Measurements from ENCODE around the gene PCDH9.

PCDH9 gene

DNA sequence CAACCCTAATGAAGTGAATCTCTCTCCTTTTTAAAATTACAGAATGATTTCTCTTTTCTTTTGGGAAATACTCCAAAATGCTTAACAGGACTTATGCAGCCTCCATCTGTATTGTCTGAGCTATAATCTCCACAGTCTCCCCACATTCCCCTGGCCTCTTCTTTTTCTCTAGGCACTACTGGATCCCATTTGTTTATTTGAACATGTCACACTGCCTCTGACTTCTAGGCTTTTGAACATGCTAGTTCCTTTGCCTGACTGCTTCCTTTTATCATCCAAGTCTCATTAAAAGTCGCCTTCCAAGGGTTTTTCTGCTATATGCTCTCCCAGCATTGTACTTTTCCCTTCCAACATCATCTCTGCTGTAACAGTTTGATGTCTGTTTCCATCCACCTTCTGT, 548.7 kb downstream of the PCDH9 start:
- no peaks in the 10 kb centered on the region for H3K27me3 Mint-ChIP-seq
- no peaks in the 10 kb centered on the region for H3K36me3 Mint-ChIP-seq (ENCODE audit: low read depth)
- H3K4me3 Mint-ChIP-seq = no peak overlapping the region
- no peaks in the 10 kb centered on the region for H3K4me1 Mint-ChIP-seq (ENCODE audit: low read depth)
- intact Hi-C loops (cut with micrococcal nuclease) = no loop called here
- H3K9me3 Mint-ChIP-seq = peaks cover 20% of the 10 kb centered on the region
- no peak overlapping the region for H3K27ac Mint-ChIP-seq

DNA sequence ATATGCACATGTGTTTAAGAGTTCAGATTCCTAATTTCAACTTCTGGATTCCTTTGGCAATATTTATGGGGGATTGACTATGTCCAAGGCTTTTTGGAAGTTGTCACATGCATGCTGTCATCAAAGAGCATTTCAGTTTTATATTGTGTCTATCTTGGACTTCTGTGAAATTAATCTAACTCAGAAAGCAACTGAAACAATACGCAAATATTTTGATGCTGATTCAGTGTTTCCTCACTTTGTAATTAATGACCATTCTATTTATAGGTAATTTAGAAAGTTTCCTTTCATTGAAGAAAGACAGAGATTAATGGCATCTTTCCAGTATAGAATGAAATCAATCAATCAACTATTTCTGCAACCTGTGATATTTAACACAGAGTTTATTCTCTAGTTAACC, 550.1 kb downstream of the PCDH9 start:
- intact Hi-C loops (cut with micrococcal nuclease) = no loop called here
- Mint-ChIP-seq H3K27me3 (no peaks in the 10 kb centered on the region), H3K9me3 (peaks cover 10% of the 10 kb centered on the region), H3K27ac (no peak overlapping the region), H3K4me1 (ENCODE audit: low read depth) (no peaks in the 10 kb centered on the region), H3K4me3 (no peak overlapping the region), H3K36me3 (ENCODE audit: low read depth) (no peaks in the 10 kb centered on the region)

DNA sequence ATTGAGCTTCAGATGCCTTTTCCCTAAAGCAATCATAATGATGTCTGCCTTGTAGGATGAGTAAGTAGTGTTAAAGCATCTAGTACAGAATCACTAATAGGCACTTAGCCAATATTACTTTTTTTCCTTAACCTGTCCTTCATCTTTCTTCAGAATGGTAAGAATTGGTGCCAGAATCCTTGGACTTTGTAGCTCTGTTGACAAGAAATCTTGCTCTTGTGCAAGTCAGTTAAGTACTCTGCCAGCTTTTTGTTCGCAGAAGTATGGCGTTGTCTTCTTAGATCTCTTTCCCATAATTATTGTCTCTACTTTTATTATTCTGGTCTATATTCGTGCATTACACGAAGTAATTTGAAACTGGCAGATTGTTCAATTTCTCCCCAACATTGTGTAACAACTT, 554.5 kb downstream of the PCDH9 start:
- no peaks in the 10 kb centered on the region for H3K4me1 Mint-ChIP-seq (ENCODE audit: low read depth)
- no peaks in the 10 kb centered on the region for H3K27me3 Mint-ChIP-seq
- intact Hi-C loops (cut with micrococcal nuclease) = no loop called here
- no peak overlapping the region for H3K27ac Mint-ChIP-seq
- H3K4me3 Mint-ChIP-seq = no peak overlapping the region
- H3K9me3 Mint-ChIP-seq = peaks cover 24% of the 10 kb centered on the region
- H3K36me3 Mint-ChIP-seq (ENCODE audit: low read depth) = no peaks in the 10 kb centered on the region

DNA sequence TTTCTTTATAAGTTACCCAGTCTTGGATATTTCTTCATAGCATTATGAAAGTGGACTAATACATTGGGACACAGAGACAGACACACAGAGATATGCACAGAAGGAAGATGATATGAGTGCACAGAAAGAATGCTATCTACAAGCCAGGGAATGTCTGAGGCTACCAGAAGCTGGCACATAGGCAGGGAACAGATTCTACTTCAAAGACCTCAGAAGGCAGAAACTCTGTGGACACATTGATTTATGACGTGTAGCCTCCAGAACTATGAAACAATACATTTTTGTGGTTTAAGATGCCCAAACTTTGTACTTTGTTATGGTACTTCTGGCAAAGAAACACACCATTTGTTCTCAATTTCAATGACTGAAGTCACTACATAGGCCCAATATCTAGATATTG, 556.7 kb downstream of the PCDH9 start:
- Mint-ChIP-seq H3K27me3 (no peaks in the 10 kb centered on the region), H3K4me1 (ENCODE audit: low read depth) (no peaks in the 10 kb centered on the region), H3K27ac (no peak overlapping the region), H3K4me3 (no peak overlapping the region), H3K36me3 (ENCODE audit: low read depth) (no peaks in the 10 kb centered on the region), H3K9me3 (peaks cover 24% of the 10 kb centered on the region)
- intact Hi-C loops (cut with micrococcal nuclease) = no loop called here

DNA sequence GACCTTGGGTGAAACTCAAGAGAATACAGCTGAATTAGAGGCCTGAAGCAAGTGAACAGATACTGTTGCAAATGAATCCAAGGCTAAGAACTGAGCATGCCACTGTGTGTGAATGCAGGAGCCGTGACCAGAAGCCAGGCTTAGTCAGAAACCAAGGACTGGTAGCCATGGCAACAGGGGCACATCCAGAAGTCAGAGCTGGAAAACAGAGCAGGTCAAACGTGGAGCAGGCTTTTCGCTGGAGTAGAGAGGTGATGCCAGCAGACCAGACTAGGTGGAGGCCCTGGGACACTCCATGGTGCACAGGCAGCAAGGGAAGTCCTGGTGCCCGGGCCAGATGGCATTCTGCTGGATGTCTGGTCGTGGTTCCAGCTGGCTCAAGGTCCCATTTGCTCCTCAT, 564.1 kb downstream of the PCDH9 start:
- no peak overlapping the region for H3K4me3 Mint-ChIP-seq
- H3K4me1 Mint-ChIP-seq (ENCODE audit: low read depth) = no peaks in the 10 kb centered on the region
- intact Hi-C loops (cut with micrococcal nuclease) = no loop called here

DNA sequence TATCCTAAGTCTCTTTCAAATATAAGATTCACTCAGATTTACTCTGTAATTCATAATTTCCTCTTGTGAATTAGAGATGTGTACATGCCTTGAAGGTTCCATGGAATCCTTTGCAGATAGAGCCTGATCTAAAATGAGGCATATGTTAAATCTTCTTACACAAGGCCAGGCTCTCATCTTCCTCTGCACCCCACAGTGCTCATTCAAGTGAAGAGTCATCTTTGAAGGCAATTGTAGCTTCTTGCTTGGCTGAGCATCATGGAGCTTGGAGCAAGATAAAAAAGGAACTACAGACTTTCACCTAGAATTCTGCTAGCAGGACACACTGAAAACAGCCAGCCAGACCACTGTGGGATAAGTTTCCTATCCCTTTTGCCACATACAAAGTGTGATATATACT, 566.4 kb downstream of the PCDH9 start:
- H3K9me3 Mint-ChIP-seq = peaks cover 11% of the 10 kb centered on the region
- intact Hi-C loops (cut with micrococcal nuclease) = no loop called here
- no peaks in the 10 kb centered on the region for H3K36me3 Mint-ChIP-seq (ENCODE audit: low read depth)
- no peaks in the 10 kb centered on the region for H3K4me1 Mint-ChIP-seq (ENCODE audit: low read depth)
- no peak overlapping the region for H3K4me3 Mint-ChIP-seq
- H3K27me3 Mint-ChIP-seq = no peaks in the 10 kb centered on the region
- no peak overlapping the region for H3K27ac Mint-ChIP-seq

More for the DNA sequence above, 564.1 kb downstream of the PCDH9 start:
- Mint-ChIP-seq H3K36me3 (ENCODE audit: low read depth) (no peaks in the 10 kb centered on the region), H3K27me3 (no peaks in the 10 kb centered on the region), H3K9me3 (peaks cover 14% of the 10 kb centered on the region), H3K27ac (no peak overlapping the region)

DNA sequence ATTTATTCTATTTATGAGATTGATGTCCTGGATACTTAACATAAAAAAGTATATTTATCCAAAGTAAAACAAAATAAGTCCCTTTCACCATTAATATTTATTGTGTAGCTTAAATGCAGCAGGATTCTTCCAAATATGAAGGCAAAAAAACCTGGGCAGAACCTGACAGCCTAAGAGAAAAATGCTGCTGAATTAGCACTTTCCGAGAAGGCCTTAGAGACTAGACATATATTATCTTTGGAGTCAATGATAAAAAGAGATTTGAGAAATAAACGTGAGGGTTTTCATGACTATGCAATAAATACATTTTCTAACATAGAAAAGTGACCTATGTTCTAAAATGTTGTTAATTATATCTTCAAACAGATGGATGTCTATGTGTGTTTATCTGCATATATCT, 566.9 kb downstream of the PCDH9 start:
- Mint-ChIP-seq H3K27me3 (no peaks in the 10 kb centered on the region), H3K9me3 (peaks cover 11% of the 10 kb centered on the region), H3K4me1 (ENCODE audit: low read depth) (no peaks in the 10 kb centered on the region), H3K27ac (no peak overlapping the region), H3K4me3 (no peak overlapping the region), H3K36me3 (ENCODE audit: low read depth) (no peaks in the 10 kb centered on the region)
- intact Hi-C loops (cut with micrococcal nuclease) = no loop called here

DNA sequence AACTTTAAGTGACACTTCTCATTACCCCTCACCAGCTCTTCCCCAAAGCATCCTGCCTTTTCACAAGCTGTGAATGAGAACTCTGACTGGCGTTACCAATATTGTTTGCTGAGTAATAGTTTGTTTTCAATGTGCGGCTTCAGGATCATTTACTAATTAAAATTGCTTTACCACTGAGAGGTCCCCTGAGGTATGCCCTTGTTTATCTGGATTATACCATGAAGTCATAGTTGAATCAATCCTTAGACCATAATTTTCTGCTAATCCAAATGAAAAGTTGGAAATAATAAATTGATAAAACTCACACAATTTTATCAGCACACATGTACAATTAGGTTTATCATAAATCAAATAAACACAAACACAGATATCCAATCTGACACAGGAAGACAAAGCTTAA, 568.8 kb downstream of the PCDH9 start:
- Mint-ChIP-seq H3K4me3 (no peak overlapping the region), H3K27ac (no peak overlapping the region), H3K4me1 (ENCODE audit: low read depth) (no peaks in the 10 kb centered on the region), H3K36me3 (ENCODE audit: low read depth) (no peaks in the 10 kb centered on the region), H3K27me3 (no peaks in the 10 kb centered on the region), H3K9me3 (peaks cover 11% of the 10 kb centered on the region)
- intact Hi-C loops (cut with micrococcal nuclease) = no loop called here

DNA sequence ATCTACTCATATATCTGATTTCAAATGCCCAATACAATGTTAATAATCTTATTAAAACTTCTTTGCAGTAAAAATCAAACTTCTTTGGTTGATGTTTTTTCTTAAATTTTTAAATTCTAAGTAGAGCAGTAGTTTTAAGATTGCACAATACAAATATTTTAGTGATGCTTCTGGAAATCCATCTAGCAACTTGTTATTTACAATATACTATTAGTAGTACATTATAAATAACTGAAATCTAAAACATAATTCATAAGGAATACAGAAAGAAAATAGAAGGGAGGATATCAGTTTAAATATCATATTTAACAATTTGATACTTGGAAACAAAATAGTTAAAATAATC, 569.7 kb downstream of the PCDH9 start:
- Mint-ChIP-seq H3K36me3 (ENCODE audit: low read depth) (no peaks in the 10 kb centered on the region), H3K27ac (no peak overlapping the region), H3K4me3 (no peak overlapping the region)

DNA sequence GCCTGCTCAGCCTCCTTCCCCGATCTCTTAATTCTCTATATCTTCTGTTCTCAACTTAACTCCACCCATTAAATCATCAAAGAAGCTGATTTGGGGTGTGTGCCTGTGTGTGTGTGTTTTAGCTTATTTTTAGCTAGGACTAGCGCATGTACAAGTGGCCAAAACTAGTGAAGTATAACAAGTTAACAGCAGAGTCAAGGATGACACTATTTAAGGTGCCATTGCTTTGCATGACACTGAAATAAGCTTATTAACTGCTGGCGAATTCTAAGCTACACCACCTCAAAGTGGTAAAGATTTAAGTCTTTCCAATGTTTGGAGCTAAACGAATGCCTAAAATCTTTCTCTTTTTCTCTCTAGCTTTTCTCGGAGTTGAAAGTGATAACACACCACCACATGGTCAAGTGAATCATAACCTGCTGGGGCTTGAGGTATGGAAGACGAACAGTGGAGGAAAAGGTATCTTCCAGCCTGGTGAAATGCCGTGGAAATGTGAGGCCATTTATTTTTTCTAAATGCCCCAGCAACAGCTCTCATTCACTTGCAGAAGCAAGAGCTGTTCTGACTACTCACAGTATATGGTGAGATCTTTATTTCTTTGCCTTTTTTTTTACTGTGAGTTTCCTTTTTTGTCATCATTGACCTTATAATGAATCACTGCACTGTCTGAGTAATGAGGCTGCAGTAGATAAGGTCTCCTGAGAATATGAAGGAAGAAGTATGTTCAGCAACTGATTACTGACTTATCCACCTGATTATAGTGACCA, 570.3 kb downstream of the PCDH9 start:
- H3K27me3 Mint-ChIP-seq = no peaks in the 10 kb centered on the region
- H3K4me3 Mint-ChIP-seq = no peak overlapping the region
- H3K9me3 Mint-ChIP-seq = peaks cover 6% of the 10 kb centered on the region
- H3K36me3 Mint-ChIP-seq (ENCODE audit: low read depth) = no peaks in the 10 kb centered on the region
- H3K27ac Mint-ChIP-seq = no peak overlapping the region
- intact Hi-C loops (cut with micrococcal nuclease) = no loop called here
- no peaks in the 10 kb centered on the region for H3K4me1 Mint-ChIP-seq (ENCODE audit: low read depth)

More for the DNA sequence above, 569.7 kb downstream of the PCDH9 start:
- no peaks in the 10 kb centered on the region for H3K27me3 Mint-ChIP-seq
- peaks cover 11% of the 10 kb centered on the region for H3K9me3 Mint-ChIP-seq
- no peaks in the 10 kb centered on the region for H3K4me1 Mint-ChIP-seq (ENCODE audit: low read depth)
- intact Hi-C loops (cut with micrococcal nuclease) = no loop called here

DNA sequence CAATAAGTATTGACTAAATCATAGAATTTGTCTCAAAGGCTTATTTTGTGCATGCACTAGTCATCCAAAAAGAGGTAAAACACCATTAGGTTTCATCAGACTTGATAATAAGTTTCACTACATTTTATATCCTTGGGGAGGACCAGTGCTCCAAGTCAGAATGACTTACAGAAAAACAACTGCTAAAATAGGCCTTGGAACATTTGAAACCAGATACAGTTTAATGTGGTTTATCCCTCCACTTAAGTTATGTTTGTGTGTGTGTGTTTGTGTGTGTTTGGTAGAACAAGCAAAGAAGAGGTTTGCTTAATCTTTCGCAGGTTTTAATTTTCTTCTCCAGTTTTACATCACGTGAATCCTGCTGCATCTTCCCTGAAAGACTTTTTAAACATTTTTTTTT, 570.9 kb downstream of the PCDH9 start:
- Mint-ChIP-seq H3K36me3 (ENCODE audit: low read depth) (no peaks in the 10 kb centered on the region), H3K4me3 (no peak overlapping the region), H3K27ac (no peak overlapping the region), H3K4me1 (ENCODE audit: low read depth) (no peaks in the 10 kb centered on the region), H3K27me3 (no peaks in the 10 kb centered on the region), H3K9me3 (no peaks in the 10 kb centered on the region)
- intact Hi-C loops (cut with micrococcal nuclease) = no loop called here

DNA sequence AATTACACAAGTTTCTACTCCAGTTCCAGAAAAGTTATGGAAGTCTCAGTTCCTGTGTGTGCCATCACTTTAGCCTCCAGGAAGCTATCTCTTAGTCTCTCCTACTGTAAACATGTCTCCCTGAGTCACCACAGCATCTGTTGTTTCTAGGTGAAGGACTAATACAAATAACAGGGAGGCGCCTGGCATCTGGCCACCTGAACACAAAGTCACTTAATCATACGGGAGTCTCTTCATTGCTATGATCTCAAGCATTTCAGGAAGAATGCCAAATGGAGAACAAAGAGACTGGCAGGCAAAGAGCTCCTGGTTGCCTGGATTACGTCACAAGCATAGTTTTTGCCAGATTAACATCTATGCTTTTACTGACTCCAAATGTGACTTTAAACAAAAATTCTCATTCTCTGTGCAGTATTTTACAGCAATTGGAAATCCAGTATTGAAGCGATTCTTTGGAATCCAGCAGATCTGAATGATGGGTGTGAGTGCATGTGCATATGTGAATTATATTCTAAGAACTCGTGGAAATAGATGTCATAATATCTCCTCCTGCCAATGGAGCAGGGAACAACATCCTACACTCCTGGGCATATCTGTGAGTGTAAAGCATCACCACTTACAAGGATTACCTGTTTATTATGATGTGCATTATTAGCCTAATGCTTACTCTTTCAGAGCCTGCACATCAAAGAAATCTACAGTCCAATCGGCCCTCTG, 572.8 kb downstream of the PCDH9 start:
- intact Hi-C loops (cut with micrococcal nuclease) = no loop called here
- Mint-ChIP-seq H3K27ac (no peak overlapping the region), H3K27me3 (no peaks in the 10 kb centered on the region), H3K36me3 (ENCODE audit: low read depth) (no peaks in the 10 kb centered on the region), H3K9me3 (no peaks in the 10 kb centered on the region), H3K4me3 (no peak overlapping the region), H3K4me1 (ENCODE audit: low read depth) (no peaks in the 10 kb centered on the region)

DNA sequence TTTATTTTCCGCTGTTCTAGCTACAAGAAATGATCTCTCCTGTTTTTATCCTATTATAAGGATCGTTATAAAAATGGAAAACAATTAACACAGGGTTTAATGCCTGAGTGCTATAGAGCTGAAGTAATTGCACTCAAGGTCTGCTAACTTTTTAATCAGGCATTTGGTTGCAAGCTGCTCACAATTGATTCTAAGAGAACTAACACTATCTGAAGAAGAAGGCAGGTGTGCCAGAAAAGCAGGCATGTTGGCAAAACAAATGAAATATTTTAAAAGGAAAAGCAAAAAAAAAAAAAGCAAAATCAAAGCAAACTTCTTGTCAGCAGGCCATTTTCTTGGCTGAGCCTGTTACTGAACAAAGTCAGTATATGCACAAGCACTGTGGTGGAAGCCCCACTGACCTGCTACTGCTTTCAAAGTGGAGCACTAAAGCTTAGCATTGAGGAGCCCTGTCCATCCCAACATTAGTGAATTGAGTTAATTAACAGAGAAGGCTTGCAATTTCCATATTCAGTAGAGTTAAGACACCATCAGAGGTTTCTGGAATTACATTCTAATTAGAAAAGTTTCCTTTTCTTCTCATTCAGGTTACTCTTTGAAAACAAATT, 574.2 kb downstream of the PCDH9 start:
- no peak overlapping the region for H3K27ac Mint-ChIP-seq
- H3K4me3 Mint-ChIP-seq = no peak overlapping the region
- no peaks in the 10 kb centered on the region for H3K4me1 Mint-ChIP-seq (ENCODE audit: low read depth)
- intact Hi-C loops (cut with micrococcal nuclease) = no loop called here
- H3K36me3 Mint-ChIP-seq (ENCODE audit: low read depth) = no peaks in the 10 kb centered on the region
- no peaks in the 10 kb centered on the region for H3K27me3 Mint-ChIP-seq
- H3K9me3 Mint-ChIP-seq = no peaks in the 10 kb centered on the region

DNA sequence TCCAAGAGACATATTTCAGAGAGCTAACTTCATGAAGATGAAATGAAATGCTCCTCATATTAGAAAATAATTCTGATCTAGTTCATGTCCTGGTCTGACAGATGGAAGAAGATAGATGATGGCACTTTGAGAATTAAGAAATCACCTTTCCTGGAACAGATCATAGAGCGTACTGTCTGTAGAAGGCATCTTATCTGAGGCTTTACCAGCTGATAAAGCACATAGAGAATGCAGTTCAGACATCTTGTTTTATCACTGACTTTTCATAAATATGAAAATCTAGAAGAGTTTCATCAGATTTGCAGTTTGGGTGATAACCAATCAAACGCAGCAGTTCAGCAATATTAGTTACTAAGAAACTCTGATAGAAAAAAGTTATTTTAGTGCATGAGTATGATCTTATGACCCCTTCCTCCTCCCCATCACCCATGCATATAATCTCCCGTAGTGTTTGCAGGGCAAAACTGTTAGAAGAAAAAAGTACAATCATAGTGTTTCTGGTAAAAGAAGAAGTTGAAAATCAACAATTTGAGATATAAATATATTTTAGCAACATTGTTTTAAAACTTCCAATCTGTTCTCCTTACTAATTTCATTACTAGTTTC, 585.2 kb downstream of the PCDH9 start:
- Mint-ChIP-seq H3K9me3 (peaks cover 8% of the 10 kb centered on the region), H3K27me3 (no peaks in the 10 kb centered on the region), H3K36me3 (ENCODE audit: low read depth) (no peaks in the 10 kb centered on the region), H3K4me3 (no peak overlapping the region), H3K27ac (no peak overlapping the region), H3K4me1 (ENCODE audit: low read depth) (no peaks in the 10 kb centered on the region)
- intact Hi-C loops (cut with micrococcal nuclease) = no loop called here

All from dendritic cell treated with granulocyte-macrophage colony-stimulating factor and Interleukin-4, amounts not matched to agents 40 ng/mL and 50 ng/mL, for 4 days (primary cell).